Fibroblast of lung (primary cell): ENCODE results near the gene CENPN. TPM values are rescaled to one million over a fixed set of nuclear protein-coding genes. Genes with fewer than 3 reads are reported as not detected.

Source experiments
- DNase-seq, 2 donors: peaks; one replicate each; pipeline versions ENCODE4 v3.0.0 to v3.0.0-alpha.2; 2010; ENCODE audit warnings: low read depth in 2 of 2
- H2AFZ ChIP-seq: 2 replicates; pipeline ENCODE4 v1.5.1; 2012; ENCODE audit warnings: low read length, control low read depth, inconsistent platforms
- H3K27ac ChIP-seq: 2 replicates; pipeline ENCODE4 v1.5.1; 2011; ENCODE audit warnings: low read length, control low read depth; ENCODE audit not compliant: insufficient read depth
- H3K27me3 ChIP-seq: 2 replicates; pipeline ENCODE4 v1.5.1; 2011; ENCODE audit warnings: mild to moderate bottlenecking, low read length; ENCODE audit not compliant: control insufficient read depth, insufficient read depth
- H3K36me3 ChIP-seq: 2 replicates; pipeline ENCODE4 v1.5.1; 2011; ENCODE audit warnings: low read length; ENCODE audit not compliant: control insufficient read depth, insufficient read depth
- H3K4me1 ChIP-seq: 2 replicates; pipeline ENCODE4 v1.5.1; 2011; ENCODE audit warnings: low read length; ENCODE audit not compliant: control insufficient read depth, insufficient read depth; ENCODE audit errors: extremely low read depth
- H3K4me2 ChIP-seq: 2 replicates; pipeline ENCODE4 v1.5.1; 2011; ENCODE audit warnings: low read length, control low read depth; ENCODE audit not compliant: insufficient read depth; ENCODE audit errors: extremely low read depth
- H3K4me3 ChIP-seq, 4 experiments: fragments of 200-600 bp in 1 of 4; sonication (generic) in 1 of 4; replicated peaks in 1 of 4; 2 replicates each; pipeline ENCODE4 v1.5.1; 2011 to 2016; ENCODE audit warnings: low read length in 4 of 4, low read depth in 3 of 4, mild to moderate bottlenecking in 3 of 4, control low read depth in 2 of 4, inconsistent platforms in 1 of 4, mixed read lengths in 1 of 4; ENCODE audit not compliant: insufficient read depth in 1 of 4; ENCODE audit errors: control extremely low read depth in 1 of 4
- H3K79me2 ChIP-seq: 2 replicates; pipeline ENCODE4 v1.5.1; 2012; ENCODE audit warnings: mild to moderate bottlenecking, low read length, inconsistent platforms; ENCODE audit not compliant: control insufficient read depth, insufficient read depth
- H3K9ac ChIP-seq: 2 replicates; pipeline ENCODE4 v1.5.1; 2011; ENCODE audit warnings: mild to moderate bottlenecking, low read length, control low read depth; ENCODE audit not compliant: insufficient read depth
- H3K9me3 ChIP-seq: 2 replicates; pipeline ENCODE4 v1.5.1; 2012; ENCODE audit warnings: low read depth, low read length; ENCODE audit not compliant: control insufficient read depth, insufficient read depth
- H4K20me1 ChIP-seq: 2 replicates; pipeline ENCODE4 v1.5.1; 2011; ENCODE audit warnings: low read length; ENCODE audit not compliant: control insufficient read depth, insufficient read depth; ENCODE audit errors: extremely low read depth
- EZH2 ChIP-seq: IDR thresholded peaks from 2 replicates; pipeline ENCODE4 v1.5.1; 2012; ENCODE audit warnings: low read length, control low read depth, mild to moderate bottlenecking; ENCODE audit errors: missing control alignments
- polyA plus RNA-seq, 2 donors: library from polyadenylated mRNA; depleted of rRNA in 1 of 2; stranded (reverse) in 1 of 2; unstranded in 1 of 2; fragments of >200 nt; gene quantifications; 2 replicates each; pipeline ENCODE4 v1.2.1, GENCODE V29; 2011 to 2012; ENCODE audit warnings: missing spikeins in 1 of 2
- total RNA-seq: library from RNA; depleted of rRNA; stranded (reverse); fragments of >200 nt; gene quantifications from 2 replicates; pipeline ENCODE4 v1.2.1, GENCODE V29; 2014
- TF ChIP-seq, protein P1 (sequence below), 2 donors: IDR thresholded peaks in 1 of 2; conservative IDR thresholded peaks in 1 of 2; 1 replicate in 1 of 2; 2 replicates in 1 of 2; pipeline ENCODE4 v1.5.1; 2011 to 2012; ENCODE audit warnings: low read length in 2 of 2, control low read depth in 1 of 2, inconsistent platforms in 1 of 2, low read depth in 1 of 2, mild to moderate bottlenecking in 1 of 2

Gene CENPN
- total and polyA plus RNA-seq, 2 donors (not counting 1 experiment from before 2014, with no cell fraction given), result 19.5 to 33.8 TPM

- peaks cover 6% of the 10 kb centered on the region for H3K79me2 ChIP-seq
- H3K27ac ChIP-seq, result no peak overlapping the region
- H3K4me1 ChIP-seq, result no peaks in the 10 kb centered on the region
- no peaks in the 10 kb centered on the region for H3K9me3 ChIP-seq
- no peaks in the 10 kb centered on the region for H3K36me3 ChIP-seq
- no peaks in the 10 kb centered on the region for H3K27me3 ChIP-seq
- no peak overlapping the region for H3K4me3 ChIP-seq
- H4K20me1 ChIP-seq, result no peaks in the 10 kb centered on the region
- no peak overlapping the region for H3K9ac ChIP-seq
- H3K4me2 ChIP-seq, result no peak overlapping the region
- TF ChIP-seq, protein P1, sequence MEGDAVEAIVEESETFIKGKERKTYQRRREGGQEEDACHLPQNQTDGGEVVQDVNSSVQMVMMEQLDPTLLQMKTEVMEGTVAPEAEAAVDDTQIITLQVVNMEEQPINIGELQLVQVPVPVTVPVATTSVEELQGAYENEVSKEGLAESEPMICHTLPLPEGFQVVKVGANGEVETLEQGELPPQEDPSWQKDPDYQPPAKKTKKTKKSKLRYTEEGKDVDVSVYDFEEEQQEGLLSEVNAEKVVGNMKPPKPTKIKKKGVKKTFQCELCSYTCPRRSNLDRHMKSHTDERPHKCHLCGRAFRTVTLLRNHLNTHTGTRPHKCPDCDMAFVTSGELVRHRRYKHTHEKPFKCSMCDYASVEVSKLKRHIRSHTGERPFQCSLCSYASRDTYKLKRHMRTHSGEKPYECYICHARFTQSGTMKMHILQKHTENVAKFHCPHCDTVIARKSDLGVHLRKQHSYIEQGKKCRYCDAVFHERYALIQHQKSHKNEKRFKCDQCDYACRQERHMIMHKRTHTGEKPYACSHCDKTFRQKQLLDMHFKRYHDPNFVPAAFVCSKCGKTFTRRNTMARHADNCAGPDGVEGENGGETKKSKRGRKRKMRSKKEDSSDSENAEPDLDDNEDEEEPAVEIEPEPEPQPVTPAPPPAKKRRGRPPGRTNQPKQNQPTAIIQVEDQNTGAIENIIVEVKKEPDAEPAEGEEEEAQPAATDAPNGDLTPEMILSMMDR (conservative IDR thresholded peaks at IDR 0.05 in 1 of 2, IDR thresholded peaks at IDR 0.05 in 1 of 2; ENCODE audit: low read depth in 1 of 2, low read length in 2 of 2), result no peak
- no peak for TF ChIP-seq EZH2
- no peak overlapping the region for H2AFZ ChIP-seq
- no peak for DNase-seq
Measured at GRCh38 chr16:80981103-80981502, 25.9 kb upstream of the CENPN start.

DNA sequence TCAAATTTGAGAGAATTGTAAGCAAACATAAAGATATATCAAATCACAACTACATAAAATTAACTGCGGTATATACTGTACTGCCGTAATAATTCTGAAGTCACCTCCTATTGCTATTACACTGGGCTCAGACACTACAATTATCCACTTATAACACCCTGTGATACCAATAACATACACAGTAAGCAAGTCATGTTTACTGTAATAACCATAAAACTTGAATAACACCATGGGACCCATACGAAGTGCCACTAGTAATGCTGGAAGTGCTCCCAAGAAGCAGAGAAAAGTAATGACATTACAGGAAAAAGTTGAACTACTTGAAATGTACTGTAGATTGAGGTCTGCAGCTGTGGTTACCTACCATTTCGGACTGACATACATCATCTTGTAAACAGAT lies 24.4 kb upstream of the CENPN start:
- Histone ChIP-seq H3K27me3 (no peaks in the 10 kb centered on the region), H3K9me3 (no peaks in the 10 kb centered on the region), H2AFZ (no peak overlapping the region), H3K79me2 (peaks cover 12% of the 10 kb centered on the region), H3K36me3 (no peaks in the 10 kb centered on the region), H4K20me1 (no peaks in the 10 kb centered on the region), H3K9ac (no peak overlapping the region), H3K4me3 (no peak overlapping the region), H3K4me1 (no peaks in the 10 kb centered on the region), H3K4me2 (no peak overlapping the region), H3K27ac (no peak overlapping the region)
- no peak for DNase-seq
- no peak for TF ChIP-seq EZH2
- TF ChIP-seq, protein P1 (conservative IDR thresholded peaks at IDR 0.05 in 1 of 2, IDR thresholded peaks at IDR 0.05 in 1 of 2; ENCODE audit: low read depth in 1 of 2, low read length in 2 of 2), result no peak

DNA sequence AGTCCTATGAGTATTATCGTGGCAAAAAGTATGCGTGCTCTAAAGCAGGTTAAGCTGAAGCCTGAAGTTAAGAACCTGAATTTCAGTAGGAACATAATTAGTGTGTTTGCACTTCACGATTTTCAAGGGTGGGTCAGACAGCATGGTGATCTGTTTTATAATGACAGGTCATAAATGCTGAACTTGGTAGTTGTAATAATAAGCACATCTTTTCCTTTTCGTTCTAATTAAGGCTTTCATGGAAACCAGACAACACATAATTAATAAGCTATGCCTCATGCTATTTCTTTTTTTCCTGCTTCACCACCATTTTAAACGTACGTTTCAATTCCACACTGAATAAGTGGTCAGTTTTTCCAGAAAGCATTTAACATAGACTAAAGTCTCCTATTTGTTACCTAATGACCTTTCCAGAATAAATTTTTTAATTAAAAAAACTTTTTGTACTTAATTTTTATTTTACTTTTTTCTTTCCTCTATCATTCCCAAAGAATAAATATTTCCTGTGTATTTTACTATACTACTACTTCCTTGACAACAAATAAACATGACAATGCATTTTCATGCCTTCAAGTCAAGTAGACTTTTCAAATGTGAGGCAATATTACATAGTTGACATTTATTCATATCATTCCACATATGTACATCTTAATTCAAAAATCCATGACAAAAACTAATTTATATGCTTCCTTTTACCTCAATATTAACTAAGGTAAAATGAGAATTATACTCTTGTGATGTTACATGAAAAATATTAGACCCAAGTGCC lies 22.7 kb upstream of the CENPN start:
- Histone ChIP-seq H3K4me1 (no peaks in the 10 kb centered on the region), H3K27ac (no peak overlapping the region), H3K9ac (no peak overlapping the region), H3K4me2 (no peak overlapping the region), H4K20me1 (no peaks in the 10 kb centered on the region), H3K27me3 (no peaks in the 10 kb centered on the region), H3K79me2 (peaks cover 17% of the 10 kb centered on the region), H2AFZ (no peak overlapping the region), H3K36me3 (no peaks in the 10 kb centered on the region), H3K9me3 (no peaks in the 10 kb centered on the region), H3K4me3 (no peak overlapping the region)
- no peak for DNase-seq
- TF ChIP-seq, protein P1 (conservative IDR thresholded peaks at IDR 0.05 in 1 of 2, IDR thresholded peaks at IDR 0.05 in 1 of 2; ENCODE audit: low read depth in 1 of 2, low read length in 2 of 2), result no peak
- TF ChIP-seq EZH2, result no peak
